HCT116 (cell line): ENCODE results near the gene STT3B.

Source experiments
- ATF3 ChIP-seq: IDR thresholded peaks from 2 replicates; pipeline ENCODE4 v1.6.1; 2012
- CTCF ChIP-seq, 3 experiments: fragments of 200-600 bp in 1 of 3; sonication (generic) in 1 of 3; IDR thresholded peaks in 2 of 3; conservative IDR thresholded peaks in 1 of 3; 2 replicates each; pipeline ENCODE4 v1.5.1; 2012 to 2017; ENCODE audit warnings: low read depth in 2 of 3, low read length in 2 of 3, antibody characterized with exemption in 1 of 3, borderline replicate concordance in 1 of 3, control low read depth in 1 of 3, mild to moderate bottlenecking in 1 of 3, mixed read lengths in 1 of 3, mixed run types in 1 of 3, moderate library complexity in 1 of 3; ENCODE audit not compliant: insufficient read depth in 1 of 3
- EZH2phosphoT487 ChIP-seq: fragments of 200-600 bp; IDR thresholded peaks from 2 replicates; pipeline ENCODE4 v1.6.1; 2018; ENCODE audit warnings: antibody characterized with exemption, borderline replicate concordance
- POLR2A ChIP-seq: IDR thresholded peaks from 2 replicates; pipeline ENCODE4 v1.7.0; 2011; ENCODE audit warnings: borderline replicate concordance; ENCODE audit not compliant: insufficient read depth, insufficient read length; ENCODE audit errors: extremely low read depth
- ZFX ChIP-seq: fragments of 450-650 bp; IDR thresholded peaks from 2 replicates; pipeline ENCODE4 v1.6.1; 2017

- no peak for TF ChIP-seq ZFX
- TF ChIP-seq CTCF (IDR thresholded peaks at IDR 0.05 in 2 of 3, conservative IDR thresholded peaks at IDR 0.05 in 1 of 3; ENCODE audit: borderline replicate concordance in 1 of 3, insufficient read depth in 1 of 3, low read depth in 2 of 3, low read length in 2 of 3) = no peak
- no peak for TF ChIP-seq POLR2A
- no peak for TF ChIP-seq EZH2phosphoT487
- TF ChIP-seq ATF3 = no peak
Measured at GRCh38 chr3:31522152-31522551, 10.6 kb upstream of the STT3B start.
